ENCODE data around the gene RAD23A.

RAD23A gene

GRCh38 chr19:12985049-12985776 is 39.6 kb downstream of the RAD23A start:
- DNase-seq: no peak

- DNase-seq: no peak
Observed at GRCh38 chr19:12986726-12987125, 41.1 kb downstream of the RAD23A start.

GRCh38 chr19:12987190-12987589 is 41.5 kb downstream of the RAD23A start:
- DNase-seq: no peak

- no peak for DNase-seq
Observed at GRCh38 chr19:12987781-12988180, 42.1 kb downstream of the RAD23A start.

GRCh38 chr19:12990431-12990830 is 44.8 kb downstream of the RAD23A start:
- no peak for DNase-seq

- DNase-seq: no peak
Observed at GRCh38 chr19:12990853-12991252, 45.2 kb downstream of the RAD23A start.

- DNase-seq: no peak
Observed at GRCh38 chr19:12991296-12991695, 45.6 kb downstream of the RAD23A start.

DNA sequence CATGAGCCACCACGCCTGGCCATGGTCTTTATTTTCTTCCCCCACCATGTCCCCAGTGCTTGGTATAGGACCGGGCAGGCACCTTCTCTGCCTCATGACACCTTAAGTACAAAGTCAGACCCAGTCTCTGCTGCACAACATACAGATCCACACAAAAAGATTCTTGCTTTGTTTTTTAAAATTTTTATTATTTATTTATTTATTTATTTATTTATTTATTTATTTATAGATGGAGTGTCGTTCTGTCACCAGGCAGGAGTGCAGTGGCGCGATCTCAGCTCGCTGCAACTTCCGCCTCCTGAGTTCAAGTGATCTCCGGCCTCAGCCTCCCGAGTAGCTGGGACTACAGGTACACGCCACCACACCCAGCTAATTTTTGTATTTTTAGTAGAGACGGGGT is 47.1 kb downstream of the RAD23A start:
- no peak for DNase-seq

DNA sequence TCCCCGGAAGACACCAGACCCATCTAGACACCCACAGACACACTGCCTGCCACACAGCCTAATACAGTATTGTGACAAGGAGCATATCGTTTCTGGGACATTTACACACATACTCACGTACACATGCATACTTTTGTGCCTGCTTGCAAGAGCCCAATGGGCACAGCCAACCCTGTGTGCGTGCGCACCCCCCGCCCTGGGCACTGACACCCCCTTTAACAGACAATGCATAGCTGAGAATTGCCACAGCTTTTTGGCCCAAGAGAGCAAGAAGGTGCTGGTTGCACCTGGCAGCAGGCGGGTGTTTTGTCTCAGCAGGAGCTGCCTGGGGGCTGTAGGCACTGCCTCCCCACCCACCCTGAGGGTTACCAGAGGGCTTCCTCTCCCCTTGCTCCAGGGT is 47.9 kb downstream of the RAD23A start:
- no peak for DNase-seq

DNA sequence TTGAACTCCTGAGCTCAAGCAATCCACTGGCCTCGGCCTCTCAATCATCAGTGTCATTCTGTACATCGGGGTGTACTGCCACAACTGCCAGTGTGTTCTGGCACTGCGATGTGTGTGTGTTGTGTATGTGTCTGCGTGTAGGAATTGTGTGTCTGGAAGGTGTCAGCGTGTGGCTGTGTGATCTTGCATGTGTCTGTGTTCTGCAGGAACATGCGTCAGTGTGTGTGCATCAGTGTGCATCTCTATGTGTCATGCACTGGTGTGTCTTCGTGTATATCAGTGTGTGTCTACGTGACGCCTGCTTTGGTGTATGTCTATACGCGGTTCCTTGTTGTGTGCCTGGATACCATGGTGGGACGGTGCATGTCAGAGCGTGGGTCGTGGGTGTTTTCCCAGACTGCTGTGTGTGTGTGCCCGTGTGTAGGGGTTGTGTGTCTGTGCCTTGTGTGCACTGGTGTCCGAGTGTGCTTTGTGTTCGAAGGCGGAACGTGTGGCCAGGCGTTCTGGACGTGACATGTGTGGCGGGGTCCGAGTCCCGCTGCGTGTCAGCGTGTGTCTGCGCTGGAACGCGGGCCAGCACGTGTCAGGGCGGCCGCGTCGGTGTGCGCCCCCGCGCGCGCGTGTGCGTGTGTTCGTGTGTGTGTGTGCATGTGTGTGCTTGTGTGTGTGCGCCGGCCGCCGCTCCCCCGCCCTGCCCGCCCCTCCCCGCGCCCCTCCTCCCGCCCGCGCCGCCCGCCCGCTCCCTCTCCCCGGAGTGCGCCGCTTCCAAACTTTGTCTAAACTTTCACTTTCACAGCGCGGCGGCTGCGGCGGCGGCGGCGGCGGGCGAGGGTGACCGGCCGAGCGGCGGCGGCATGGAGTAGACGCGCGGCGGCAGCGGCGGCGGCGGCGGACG is 49.3 kb downstream of the RAD23A start, which contains the start of gene NFIX:
NFIX (plus strand) TSS at position 775 of the 895 bp plus-strand sequence. CDS start 363 bp downstream, outside the sequence.
- DNase-seq: no peak

DNA sequence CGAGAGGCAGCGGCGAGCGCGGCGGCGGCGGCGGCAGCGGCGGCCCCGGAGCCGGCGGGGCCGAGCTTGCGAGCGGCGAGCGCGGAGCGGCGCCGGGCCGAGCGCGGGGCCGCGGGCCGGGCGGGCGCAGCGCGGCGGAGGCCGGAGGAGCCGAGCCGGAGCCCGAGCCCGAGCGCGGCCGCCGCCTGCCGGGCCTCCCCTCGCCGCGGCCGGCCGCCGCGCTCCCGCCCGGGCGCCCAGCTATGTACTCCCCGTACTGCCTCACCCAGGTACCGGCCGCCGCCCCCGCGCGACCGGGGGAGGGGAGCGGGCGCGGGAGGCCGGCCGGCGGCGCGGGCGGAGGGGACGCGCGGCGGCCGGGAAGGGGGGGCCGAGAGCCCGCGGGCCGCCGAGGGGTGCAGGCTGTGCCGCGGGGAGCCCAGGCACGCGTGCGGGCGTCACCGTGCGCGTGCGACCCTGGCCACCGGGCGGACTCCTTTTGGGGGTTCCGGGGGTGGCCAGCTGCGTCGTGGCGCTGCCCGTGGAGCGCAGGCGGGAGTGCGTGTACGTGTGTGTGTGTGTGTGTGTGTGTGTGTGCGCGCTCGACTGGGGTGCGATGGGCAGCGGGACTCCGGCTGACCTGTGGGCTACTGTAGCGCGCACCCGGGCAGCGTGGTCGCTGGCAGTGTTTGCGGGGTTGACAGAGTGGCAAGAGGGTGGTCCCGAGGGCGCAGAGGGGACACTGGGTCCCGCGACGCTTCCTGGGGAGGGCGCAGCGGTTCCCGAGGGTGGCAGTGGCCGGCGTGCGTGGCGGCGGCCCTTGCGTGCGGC is 50.1 kb downstream of the RAD23A start:
- DNase-seq: peak in 1 of 2 experiments; percentile 31

GRCh38 chr19:12996406-12997094 is 50.9 kb downstream of the RAD23A start:
- no peak for DNase-seq

- no peak for DNase-seq
Observed at GRCh38 chr19:12997179-12997966, 51.7 kb downstream of the RAD23A start.

DNA sequence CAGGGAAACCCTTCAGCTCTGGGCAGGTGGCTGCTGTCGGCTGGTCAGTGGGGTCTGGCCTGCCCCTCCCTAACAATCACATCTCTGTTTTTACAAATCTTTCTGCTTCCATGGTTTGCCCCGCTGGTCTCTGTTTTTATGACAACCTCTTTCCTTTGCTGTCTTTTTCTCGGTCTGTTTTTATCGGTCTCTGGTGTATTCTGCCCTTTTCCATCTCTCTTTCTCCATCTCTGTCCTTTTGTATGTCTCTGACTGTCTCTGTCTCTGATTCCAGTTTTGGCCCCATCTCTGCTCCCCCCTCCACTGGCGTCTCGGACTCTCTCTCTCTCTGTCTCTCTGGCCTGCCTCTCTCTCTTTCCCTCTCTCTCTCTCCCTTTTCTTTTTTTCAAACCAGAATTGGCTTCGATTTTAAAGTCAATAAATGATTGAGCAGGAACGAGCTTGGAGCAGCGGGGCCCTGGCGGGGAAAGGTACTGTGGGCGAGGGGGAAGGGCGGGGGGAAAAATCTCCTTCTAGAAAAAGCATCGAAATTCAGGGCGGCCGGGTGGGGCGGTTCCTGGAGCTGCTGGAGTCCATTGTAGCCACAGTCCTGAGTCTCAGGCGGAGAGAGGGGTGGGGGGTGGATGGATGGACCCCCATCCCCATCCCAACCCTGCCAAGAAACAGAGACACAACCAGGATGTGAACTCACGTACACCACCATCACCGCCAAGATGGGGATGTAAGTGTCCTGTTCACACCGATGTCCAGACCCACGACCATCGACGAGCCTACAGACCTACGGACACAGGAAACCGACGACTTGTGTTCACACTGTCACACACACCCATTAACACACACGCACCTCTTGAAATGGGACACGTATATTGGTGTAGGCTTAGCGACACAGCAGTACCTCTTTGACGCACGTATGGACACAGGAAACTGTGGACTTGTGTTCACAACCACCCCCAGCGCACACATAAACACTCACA is 52.6 kb downstream of the RAD23A start:
- no peak for DNase-seq

GRCh38 chr19:13001166-13001501 is 55.5 kb downstream of the RAD23A start:
- DNase-seq: no peak

GRCh38 chr19:13001502-13002165 is 56.0 kb downstream of the RAD23A start:
- DNase-seq: no peak

DNA sequence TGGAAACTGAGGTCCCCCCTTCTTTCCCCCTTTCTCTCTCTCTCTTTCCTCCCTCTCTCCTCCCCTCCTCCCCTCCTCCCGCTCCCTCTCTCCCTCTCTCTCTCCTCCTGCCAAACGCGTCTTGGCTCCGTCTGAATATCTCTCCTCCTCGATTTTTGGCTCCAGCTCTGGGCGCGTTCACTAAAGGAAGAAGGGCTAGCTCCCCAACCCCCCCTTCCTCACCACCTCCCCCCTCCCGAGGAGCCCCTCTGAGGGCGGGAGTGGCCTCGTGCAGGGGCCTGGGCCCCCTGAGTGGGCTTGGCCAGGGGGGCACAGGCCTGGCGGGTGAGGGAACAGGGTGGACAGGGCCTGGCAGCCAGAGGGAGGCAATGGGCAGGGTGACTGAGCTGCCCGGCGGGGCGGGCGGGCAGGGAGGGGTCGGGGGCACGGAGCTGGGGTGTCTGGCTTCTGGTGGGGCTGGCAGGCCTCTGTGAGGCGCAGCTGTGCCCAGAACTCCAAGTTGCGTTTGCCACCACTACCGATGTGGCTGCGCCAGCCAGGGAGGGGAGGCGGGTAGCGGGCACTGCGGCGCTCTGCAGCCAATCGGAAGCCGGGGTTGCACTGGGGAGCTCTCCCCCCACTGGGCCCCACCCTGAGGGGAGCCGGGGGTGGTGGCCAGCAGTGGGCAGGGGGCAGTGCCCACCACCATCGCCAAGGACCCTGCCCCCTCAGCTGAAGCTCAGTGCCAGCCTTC is 56.7 kb downstream of the RAD23A start:
- DNase-seq: no peak

- DNase-seq: no peak
Observed at GRCh38 chr19:13003081-13003480, 57.4 kb downstream of the RAD23A start.

Data from NCI-H526 (cell line).